Inferior parietal cortex (tissue), 1 donor: ENCODE measurements around the gene FANCG.

Experiments
- DNase-seq: peaks from one replicate; pipeline ENCODE4 v3.0.0-alpha.2; 2016; ENCODE audit errors: extremely low spot score

The FANCG gene

DNA sequence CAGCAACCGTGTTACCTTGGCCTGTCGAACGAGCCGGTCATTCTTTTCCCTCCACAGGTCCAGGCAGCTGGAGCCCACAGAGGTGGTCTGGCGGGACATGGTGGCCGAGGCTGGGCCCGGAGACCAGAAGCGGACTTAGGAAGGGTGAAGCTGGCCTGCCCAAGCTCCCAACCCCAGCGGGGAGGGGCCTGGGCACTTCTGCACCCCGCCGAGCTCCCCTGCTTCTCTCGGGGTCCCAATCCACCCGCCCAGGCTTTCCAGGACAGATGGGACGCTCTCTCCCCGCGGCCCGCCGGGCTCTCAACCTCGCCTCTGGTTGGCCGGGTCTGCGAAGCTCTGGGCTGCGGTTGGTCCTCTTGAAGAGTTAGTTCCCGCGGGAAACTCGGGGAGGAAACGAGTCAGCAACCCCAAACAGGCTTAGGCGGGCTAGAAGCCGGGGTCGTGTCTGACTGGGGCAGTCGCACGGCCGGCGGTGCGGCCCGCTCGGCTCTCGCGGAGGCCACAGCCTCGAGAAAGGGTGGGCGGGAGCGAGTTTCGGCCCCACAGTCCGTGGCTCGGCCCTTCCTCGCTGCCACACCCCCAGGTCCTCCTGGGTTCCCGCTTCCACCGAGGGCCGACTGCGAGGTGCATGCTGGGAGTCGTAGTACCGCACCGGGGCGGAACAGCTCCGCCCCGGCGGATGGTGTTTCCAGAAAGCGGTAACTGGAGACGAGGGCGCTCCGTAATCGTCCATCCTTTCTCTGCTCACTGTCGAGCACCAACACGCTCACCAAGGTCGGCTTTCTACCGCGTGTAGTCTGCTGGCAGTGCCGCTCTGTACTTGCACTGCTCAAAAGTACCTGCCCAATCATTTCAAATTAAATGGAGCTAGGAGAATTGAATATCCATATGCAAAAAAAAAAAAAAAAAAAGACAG is at the start of gene FANCG:
FANCG (minus strand) TSS at position 517 of the 916 bp plus-strand sequence; CDS start at position 99, 418 bp downstream.
- peak; percentile 92 for DNase-seq

DNA sequence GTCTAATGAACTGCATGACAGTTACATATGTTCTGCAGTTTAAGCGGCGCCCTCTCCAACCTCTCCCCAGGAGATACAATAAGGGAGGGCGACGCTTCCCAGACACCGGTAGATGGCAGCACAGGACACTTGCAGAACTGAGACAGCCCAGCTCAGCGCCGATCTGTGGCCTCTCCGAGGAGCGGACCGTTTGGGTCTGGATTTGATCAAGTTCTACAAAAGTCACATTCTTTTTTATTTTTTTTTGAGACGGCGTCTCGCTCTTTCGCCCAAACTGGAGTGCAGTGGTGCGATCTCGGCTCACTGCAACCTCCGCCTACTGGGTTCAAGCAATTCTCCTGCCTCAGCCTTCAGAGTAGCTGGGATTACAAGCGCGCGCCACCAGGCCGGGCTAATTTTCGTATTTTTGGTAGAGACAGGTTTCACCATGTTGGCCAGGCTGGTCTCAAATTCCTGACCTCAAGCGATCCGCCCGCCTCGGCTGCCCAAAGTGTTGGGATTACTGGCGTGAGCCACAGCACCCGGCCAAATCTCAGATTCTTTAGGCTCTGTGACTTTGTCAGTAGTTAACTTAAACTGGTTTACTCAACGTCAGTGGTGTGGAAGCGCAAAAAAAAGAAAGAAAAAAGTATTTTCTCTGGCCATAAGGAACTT is 37.3 kb upstream of the FANCG start:
- DNase-seq, result peak; percentile 95

DNA sequence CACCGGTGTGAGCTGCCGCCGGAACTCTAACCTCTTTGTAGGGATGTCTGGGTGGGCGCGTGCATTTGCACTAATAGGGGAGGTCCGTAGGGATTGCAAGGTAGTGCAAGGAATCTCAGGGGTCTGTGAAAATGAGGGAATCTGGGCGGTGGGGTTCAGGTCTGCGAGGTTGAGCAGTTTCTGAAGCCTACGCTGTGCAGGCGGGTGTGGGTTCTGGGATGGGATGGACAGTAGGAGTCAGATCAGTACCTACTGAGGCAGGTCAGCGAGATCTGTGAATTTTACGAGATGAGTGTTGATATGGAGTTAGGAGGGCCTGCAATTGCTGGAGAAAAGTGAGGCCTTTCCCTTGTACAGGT is 36.8 kb upstream of the FANCG start:
- no peak for DNase-seq

DNA sequence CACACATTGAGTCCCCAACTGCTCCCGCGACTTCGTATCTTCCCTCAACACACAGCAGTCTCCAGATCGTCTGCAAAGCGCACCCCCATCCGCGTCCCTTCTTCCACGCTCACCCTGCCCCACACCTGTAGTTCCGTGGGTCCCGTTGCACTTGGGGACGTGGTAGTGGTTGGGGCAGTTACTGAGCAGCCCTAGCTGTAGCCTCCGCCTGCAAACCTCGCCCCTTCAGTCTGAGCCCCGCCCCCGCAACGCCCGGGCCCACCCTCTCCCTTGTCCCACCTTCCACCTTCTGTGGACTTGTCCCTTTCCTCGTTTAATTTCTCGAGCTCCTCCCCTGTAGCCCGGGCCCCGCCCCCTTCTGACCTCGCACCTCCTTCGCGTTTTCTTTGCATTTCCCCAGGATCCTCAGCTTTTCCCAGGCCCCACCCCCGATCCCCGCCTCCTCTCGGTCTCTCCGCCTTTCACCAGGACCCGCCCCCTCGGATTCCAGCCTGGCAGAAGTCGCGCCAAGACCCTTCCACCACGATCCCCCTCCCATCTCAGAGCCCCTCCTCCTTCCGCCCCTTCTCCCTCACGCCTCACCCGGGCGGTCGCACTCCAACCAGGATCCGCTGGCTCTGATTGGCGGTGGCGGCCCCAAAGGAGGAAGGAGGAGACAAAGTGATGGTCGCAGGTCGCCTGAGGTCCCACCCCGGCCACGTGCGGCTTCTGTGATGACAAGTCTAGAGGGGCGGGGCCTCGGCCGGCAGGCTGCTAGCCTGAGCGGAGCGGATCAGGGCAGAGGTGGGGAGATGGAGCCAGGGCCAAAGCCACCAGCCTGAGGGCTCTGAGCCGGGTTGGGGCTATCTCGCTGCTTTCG is 36.2 kb upstream of the FANCG start, which contains the start of gene ATOSB:
ATOSB (minus strand) TSS at position 183 of the 859 bp plus-strand sequence. CDS start 7,588 bp downstream, outside the sequence.
- peak; percentile 60 for DNase-seq

DNA sequence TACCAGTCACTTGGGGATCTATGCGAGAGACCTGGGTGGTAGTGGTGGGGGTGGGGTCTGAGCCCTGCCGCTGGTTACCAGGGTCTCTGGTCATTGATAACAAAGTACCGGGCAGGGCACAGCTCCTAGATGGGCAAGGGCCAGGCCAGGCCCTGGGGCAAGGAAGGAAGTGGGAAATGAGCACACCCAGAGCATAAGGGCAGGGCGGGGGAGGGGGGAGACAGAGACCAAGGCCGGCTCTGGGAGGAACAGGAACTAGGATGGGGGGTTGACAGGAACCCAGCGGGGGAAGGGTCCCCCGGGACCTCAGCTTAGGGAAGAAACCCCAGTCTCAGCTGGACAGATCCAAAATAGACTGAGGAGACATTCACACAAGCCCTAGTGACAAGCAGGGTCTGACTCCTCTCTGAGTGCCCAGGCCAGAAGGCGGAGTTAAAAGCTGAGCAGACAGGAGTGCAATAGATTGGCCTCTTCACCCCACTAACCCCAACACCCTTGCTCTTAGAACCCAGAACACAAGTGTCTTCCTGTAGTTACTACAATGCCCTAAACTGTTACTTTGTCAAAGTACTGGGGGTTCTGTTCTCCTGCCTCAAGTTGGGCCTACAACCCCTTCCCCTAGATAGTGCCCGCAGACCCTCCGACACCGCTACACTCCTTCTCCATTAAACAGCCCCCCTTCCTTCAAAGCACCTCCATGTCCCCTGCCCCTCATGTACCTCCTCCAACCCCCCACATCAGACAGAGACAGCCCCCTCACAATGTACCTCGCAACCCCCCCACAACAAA is 35.3 kb upstream of the FANCG start:
- peak; percentile 4 for DNase-seq

DNA sequence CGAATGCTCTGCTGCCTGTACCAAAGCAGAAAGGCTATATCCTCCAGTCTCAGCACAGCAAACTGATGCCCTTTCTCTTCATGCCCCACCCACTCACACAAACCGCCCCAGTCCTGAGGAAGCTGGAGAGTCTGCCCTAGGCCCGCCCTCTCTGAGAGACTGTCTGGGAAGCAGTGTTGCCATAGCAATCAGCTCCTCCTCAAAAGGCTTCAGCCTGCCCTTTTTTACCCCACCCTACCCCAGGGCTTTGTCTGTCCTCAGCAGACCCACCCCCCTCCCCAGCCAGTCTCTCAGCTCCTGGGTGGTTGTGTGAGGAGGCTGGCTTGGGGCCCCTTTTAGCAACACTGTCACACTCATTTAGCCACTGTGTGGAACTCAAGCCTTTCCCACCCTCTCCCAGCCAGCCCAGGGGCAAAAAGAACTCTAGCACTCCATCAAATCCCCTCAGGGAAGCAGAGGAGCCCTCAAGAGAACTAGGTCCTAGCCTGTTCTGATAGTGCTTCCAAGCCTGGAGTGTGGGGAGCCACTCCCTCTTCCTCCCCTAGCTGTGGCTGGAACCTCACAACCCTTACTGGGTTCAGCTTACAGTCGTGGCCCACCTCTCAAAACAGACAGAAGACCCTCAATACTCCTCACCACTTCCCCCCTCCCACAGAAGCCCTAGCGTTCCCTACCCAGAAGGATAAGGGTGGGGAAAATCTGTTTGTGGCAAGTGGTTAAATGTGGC is 34.5 kb upstream of the FANCG start:
- DNase-seq, result peak; percentile 46

DNA sequence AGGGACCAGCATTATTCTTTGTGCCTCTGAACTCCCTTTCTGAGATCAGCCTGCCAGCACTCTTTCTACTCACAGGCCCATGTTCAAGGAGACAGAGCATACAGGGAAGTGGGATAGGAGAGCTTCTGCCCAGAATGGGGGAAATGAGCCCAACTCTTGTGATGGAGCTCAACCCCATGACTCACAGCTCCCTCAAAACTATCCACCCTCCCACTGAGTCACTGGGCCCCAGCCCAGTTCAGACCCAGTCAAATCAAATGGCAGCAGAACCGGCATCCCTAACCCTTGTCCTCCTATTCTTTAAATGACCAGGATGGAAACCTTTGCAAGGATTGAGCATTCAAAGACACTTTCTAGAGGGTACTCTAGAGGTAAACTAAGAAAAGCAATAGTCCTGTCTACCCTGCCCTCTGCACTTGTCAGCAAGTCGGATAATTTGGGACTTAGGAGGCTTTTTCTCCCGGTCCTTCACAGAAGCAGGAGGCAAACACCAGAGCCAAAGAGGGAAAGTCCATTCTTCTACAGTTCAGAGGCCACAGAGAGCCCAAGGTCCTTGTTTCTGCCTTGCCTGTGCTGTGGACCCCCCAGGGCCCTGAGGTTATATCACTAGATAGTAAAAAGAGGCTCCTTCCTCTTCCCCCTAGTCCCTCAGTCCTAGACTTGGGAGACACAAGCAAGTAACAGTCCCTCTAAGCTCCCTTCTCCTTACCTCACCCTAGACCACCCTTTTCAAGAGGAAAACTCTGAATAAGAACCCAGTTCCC is 32.7 kb upstream of the FANCG start:
- no peak for DNase-seq

DNA sequence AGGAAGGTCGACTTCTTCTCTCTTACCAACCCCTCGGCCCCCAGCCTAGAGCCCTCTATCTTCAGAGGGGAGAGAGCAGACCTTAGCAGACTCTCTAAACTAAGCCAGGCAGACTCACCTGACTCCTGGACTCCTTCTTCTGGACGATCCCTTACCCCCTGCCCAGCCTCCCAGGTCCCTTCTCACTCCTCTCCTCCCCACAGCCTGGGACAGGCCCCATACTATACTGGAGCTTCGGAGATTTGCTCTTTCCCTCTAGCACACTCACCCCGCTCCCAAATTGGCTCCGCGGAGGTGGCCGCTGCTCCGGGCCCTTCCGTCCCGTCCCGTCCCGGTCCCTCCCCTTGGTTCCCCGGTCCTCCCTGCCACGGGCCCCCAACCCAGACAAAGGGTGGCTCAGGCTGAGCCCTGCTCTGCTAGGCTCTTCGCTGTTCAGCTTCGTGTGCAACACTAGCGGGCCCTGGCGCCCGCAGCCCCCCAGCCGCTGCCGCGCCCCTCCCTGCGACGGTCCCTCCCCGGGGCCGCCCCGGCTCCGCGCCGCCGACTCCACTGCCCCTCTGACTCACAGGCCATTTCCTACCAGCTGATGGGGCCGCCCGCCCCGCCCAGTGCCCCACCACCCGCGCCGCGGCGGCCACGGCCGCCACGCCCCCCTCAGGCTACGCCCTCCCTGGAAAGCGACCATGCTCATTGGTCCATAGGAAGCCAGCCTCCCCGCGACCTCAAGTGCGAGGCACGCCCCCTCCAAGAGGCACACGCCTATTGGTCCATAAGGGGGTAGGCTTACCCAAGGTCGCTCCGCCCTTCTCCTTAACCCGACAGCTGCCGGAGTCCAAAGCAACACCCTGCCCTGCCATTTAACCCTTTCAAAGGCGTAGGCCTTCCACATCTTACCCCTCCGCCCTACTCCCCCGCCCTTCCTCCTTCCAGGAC is 31.5 kb upstream of the FANCG start:
- peak; percentile 98 for DNase-seq

DNA sequence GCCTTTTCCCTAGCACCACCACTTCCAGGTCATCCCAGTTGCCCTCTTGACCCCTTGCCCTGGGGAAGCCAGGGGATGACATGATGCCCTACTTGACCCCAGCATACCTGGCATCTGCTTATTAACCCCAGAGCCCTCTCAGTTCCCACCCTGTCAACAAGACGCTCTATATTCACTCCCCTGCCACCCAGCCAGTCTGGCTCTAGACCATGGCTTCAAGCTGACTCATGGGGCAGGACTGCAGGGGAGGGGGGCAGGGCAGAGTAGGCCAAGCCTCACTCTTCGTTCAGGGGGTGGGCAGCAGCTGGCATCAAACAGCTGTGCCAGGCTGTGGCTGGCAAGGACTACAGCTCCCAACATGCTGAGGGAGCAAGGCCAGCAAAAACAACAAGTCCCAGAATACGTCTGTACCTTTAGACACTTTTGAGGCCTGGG is 30.6 kb upstream of the FANCG start:
- peak; percentile 30 for DNase-seq

DNA sequence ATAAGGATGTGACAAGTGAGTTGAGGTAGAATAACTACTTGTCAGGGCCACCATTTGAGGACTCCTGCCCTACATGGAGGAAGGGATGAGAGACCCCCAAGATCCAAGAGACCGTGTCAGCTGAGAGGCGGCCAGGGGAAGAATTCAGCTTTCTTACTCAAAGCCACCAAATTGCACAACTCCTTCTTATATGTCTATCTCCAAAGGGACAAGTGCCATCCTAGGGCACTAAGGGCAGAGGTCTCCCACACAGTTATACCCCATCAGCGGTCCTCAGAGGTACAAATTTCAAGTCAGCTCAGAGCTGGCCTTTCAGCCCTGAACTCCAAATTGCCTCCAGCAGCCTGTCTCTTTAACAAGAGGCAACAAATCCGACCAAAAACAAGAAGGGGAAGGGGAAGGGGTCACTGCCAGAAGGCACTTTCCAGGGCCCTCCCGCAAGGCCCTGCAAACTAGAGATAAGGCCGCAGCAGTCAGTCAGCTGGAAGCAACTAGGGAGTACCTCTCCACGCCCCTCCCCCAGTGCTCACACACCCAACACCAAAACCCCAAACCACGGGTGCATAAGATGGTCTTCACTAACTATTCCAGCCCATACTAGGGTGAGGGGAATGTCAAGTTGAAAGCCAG is 29.3 kb upstream of the FANCG start:
- DNase-seq, result peak; percentile 6

DNA sequence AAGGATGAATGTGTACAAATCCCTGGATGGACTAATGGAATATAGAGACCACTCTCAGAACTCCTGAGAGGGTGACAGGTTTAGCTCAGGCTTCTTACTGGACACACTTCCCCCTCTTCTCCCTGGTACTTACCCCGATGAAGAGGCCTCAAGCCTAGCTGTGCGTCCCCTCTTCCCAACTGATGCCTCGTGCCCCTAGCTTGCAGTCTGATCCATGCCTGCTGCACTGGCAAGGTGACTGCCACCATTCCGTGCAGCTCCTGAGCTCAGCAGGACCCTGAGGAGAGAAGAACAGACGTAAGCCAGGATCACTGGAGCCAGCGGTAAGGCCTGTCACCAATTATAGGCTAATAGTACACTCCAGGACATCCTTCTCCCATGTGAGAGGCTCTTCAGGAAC is 28.7 kb upstream of the FANCG start:
- no peak for DNase-seq

DNA sequence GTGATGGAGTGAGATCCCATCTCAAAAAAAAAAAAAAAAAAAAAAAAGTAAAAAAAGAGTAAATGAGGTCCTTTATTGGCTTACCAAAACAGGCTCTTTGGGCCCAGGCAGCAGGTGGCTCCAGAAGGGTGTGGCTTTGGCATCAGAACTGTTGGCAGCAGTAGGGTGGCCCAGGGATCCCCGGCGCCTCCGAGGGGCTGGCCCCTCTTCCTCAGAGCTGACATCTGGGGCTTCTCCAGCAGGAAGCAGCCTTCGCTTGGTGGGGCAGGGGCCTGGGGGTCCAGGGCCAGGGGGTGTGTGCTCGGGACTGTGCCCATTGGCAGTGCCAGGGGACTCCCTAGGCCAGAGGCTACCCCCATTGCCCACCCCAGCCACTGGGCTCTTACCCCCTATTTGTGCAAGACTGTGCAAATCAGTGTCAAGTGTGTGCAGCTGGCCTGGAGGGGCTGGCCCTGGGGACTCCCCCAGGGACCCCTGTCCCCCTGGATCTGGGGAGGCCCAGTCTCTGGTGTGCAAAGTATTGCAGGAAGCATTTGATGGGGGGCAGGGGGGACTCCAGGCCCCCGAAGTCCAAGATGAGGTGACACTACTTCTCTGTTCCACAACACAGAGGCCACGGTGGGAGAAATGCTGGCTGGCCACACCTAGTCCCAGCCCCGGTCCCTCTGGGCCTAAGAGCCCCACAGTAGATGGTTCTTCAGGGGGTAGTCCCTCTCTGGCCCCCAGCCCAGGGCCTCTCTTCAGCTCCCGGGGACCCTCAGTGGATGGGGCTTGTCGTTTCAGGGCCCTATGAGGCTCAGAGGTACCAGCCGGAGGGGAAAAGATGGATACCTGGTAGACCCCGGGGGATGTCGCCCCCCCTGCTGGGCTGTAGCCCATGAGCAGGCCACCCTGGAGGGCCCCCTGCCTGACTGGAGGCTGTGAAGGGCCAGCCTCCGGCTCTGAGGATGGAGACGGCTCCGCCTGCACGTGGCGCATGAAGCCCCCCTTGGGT is 27.9 kb upstream of the FANCG start:
- DNase-seq, result no peak

DNA sequence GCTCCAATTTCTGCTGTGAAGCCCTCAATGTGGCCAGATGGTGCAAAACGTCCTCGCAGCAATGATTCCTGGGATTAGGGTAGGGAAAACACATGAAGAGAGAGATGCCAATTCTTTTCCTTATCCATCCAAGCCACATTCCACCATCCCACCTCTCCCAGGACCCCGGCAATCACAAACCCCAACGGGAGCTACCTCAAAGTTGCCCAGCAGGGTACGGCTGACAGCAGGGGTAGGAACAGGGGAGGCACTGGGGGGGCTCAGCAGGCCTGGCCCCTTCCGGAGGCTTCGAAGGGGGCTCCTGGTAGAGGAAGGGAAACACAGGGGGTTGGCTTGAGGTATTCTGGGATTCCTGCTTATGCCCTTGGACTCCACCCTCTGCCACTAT is 26.6 kb upstream of the FANCG start:
- DNase-seq, result no peak

DNA sequence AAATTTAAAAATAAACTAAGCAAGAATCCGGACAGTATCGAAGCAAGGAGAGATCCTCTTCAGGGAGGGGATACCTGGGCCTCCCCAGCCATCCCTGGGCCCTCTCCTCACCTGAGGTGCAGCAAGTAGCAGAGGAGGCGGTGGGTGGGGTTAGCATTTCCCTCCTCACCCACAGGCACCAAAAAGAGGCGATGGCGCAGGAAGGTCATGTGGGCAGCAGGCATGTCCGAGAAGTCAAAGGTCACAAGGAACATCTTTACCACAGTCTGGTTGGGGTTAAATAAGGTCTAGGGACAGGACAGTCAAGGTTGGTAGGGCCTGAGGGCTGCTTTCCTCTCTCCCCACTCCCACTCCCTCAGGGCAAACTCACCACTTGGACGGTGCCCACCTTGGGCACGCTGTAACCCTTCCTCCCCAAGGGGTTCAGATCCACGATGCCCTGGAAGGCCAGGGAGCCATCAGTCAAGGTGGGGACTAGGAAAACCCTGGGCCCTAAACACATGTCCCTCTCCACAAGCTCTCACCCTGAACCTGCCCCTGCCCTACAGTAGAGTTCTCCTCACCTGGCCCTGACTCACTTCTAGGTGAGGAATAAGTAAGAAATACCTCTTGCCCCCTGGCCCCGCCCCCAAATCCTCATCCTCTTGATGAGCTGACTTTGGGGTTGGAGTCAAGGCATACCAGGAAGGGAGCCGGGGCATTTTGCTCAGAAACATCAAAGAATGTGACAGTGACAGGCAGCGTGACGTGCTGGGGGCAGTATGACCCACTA is 26.0 kb upstream of the FANCG start:
- no peak for DNase-seq

DNA sequence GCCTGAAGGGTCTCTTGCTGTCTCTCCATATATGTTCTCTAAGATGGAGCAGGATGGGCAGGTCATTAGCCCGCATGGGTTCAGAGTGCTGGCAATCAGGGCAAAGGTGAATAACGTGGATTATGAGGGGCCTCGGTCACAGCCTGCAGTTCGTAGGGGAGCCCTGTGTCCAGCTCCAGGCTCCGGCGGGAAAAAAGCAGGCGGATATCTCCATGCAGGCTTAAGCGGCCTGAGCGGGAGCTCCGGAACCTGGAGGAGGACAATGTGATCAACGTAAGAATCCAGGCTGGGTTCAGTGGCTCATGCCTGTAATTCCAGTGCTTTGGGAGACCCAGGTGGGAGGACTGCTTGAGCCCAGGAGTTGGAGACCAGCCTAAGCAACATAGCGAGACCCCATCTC is 25.4 kb upstream of the FANCG start:
- DNase-seq, result no peak

DNA sequence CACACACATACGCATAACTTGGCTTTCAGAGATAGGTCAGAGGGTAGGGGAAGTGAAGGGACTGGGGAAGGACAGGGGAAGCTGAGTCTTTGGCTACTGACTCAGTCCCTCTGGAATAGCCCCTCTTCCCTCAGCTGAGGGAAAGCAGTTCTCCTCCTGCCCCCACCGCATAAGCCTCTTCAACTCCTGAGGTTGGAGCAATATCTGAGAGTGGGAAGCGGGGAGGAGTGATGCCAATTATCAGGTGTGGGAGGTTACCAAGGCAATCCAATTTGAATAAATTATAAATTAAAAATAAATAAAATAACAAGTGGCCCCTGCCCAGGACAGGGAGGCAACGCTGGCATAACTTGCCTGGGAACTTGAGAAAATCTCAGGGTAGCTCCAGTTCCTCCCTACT is 24.8 kb upstream of the FANCG start:
- DNase-seq, result no peak
